NCI-H526 treated with DMSO at 0.1 percent for 48 hours (cell line): ENCODE results near the gene ARHGAP36.

Experiments
- DNase-seq: peaks from one replicate; lab custom pipeline; 2025; lab: John Stamatoyannopoulos, UW

ARHGAP36 gene

GRCh38 chrX:131058136-131058868 is at the start of gene ARHGAP36:
ARHGAP36 (plus strand) TSS chrX:131058346; CDS start chrX:131081666, 23,320 bp downstream.
- no peak for DNase-seq

- DNase-seq = no peak
These were observed 48.0 kb upstream of the ARHGAP36 start for GRCh38 chrX:131010186-131010585.

GRCh38 chrX:131025336-131025735 is 32.8 kb upstream of the ARHGAP36 start:
- no peak for DNase-seq

GRCh38 chrX:131032354-131033230 is 25.6 kb upstream of the ARHGAP36 start:
- no peak for DNase-seq

GRCh38 chrX:131034063-131034462 is 24.1 kb upstream of the ARHGAP36 start:
- DNase-seq = no peak

- no peak for DNase-seq
These were observed 17.4 kb upstream of the ARHGAP36 start for GRCh38 chrX:131040781-131041180.

- no peak for DNase-seq
These were observed 16.5 kb upstream of the ARHGAP36 start for GRCh38 chrX:131041667-131042066.

- no peak for DNase-seq
These were observed 12.4 kb upstream of the ARHGAP36 start for GRCh38 chrX:131045726-131046125.

- no peak for DNase-seq
These were observed 11.6 kb upstream of the ARHGAP36 start for GRCh38 chrX:131046596-131046995.

GRCh38 chrX:131047180-131047579 is 11.0 kb upstream of the ARHGAP36 start:
- DNase-seq = no peak

- DNase-seq = no peak
These were observed 5.1 kb upstream of the ARHGAP36 start for GRCh38 chrX:131053076-131053475.

- no peak for DNase-seq
These were observed 3.2 kb upstream of the ARHGAP36 start for GRCh38 chrX:131054906-131055305.

GRCh38 chrX:131057706-131058105 is 440 bp upstream of the ARHGAP36 start:
- DNase-seq = no peak

- DNase-seq = no peak
These were observed 1.1 kb downstream of the ARHGAP36 start for GRCh38 chrX:131059246-131059645.

- no peak for DNase-seq
These were observed 2.0 kb downstream of the ARHGAP36 start for GRCh38 chrX:131060147-131060546.

GRCh38 chrX:131061306-131061705 is 3.2 kb downstream of the ARHGAP36 start:
- DNase-seq = no peak

GRCh38 chrX:131063613-131064012 is 5.5 kb downstream of the ARHGAP36 start:
- DNase-seq = no peak

GRCh38 chrX:131066237-131066636 is 8.1 kb downstream of the ARHGAP36 start:
- no peak for DNase-seq

GRCh38 chrX:131067216-131067615 is 9.1 kb downstream of the ARHGAP36 start:
- no peak for DNase-seq

- DNase-seq = no peak
These were observed 9.9 kb downstream of the ARHGAP36 start for GRCh38 chrX:131067846-131068745.

GRCh38 chrX:131068945-131069719 is 11.0 kb downstream of the ARHGAP36 start:
- DNase-seq = no peak
